Posterior cingulate gyrus (tissue), 11 donors: ENCODE results near the gene CCDC149.

Source experiments
- DNase-seq, 10 donors: peaks; one replicate each; pipeline versions ENCODE4 v3.0.0 to v3.0.0-alpha.2; 2020 to 2021; ENCODE audit warnings: mixed read lengths in 3 of 10
- intact Hi-C: fragments of 100-400 bp; cut with DNase I; formaldehyde crosslinking; loops from one replicate; pipeline ENCODE4 v1.15.1; 2023

The CCDC149 gene

GRCh38 chr4:24791043-24791442 is 121.8 kb downstream of the CCDC149 start:
- intact Hi-C loops: no loop called here
- DNase-seq: no peak

- no peak for DNase-seq
- intact Hi-C loops: no loop called here
These were observed 129.3 kb downstream of the CCDC149 start for GRCh38 chr4:24783506-24783905.

- DNase-seq: no peak
- intact Hi-C loops: no loop called here
These were observed 130.7 kb downstream of the CCDC149 start for GRCh38 chr4:24781999-24782745.

- intact Hi-C loops: no loop called here
These were observed 131.8 kb downstream of the CCDC149 start for GRCh38 chr4:24780936-24781495.

GRCh38 chr4:24778464-24779225 is 134.2 kb downstream of the CCDC149 start:
- DNase-seq: no peak
- intact Hi-C loops: no loop called here

More at GRCh38 chr4:24780936-24781495, 131.8 kb downstream of the CCDC149 start:
- DNase-seq: no peak

GRCh38 chr4:24777536-24778463 is 135.0 kb downstream of the CCDC149 start:
- no peak for DNase-seq
- intact Hi-C loops: no loop called here

- no peak for DNase-seq
- intact Hi-C loops: no loop called here
These were observed 137.1 kb downstream of the CCDC149 start for GRCh38 chr4:24775750-24776149.

GRCh38 chr4:24775032-24775605 is 137.7 kb downstream of the CCDC149 start:
- intact Hi-C loops: no loop called here
- no peak for DNase-seq

GRCh38 chr4:24774452-24774851 is 138.4 kb downstream of the CCDC149 start:
- intact Hi-C loops: no loop called here
- no peak for DNase-seq

- DNase-seq: no peak
- intact Hi-C loops: no loop called here
These were observed 139.9 kb downstream of the CCDC149 start for GRCh38 chr4:24772952-24773351.

GRCh38 chr4:24772061-24772705 is 140.7 kb downstream of the CCDC149 start:
- DNase-seq: no peak
- intact Hi-C loops: no loop called here

- DNase-seq: no peak
- intact Hi-C loops: no loop called here
These were observed 141.6 kb downstream of the CCDC149 start for GRCh38 chr4:24771241-24771640.

GRCh38 chr4:24770667-24771066 is 142.2 kb downstream of the CCDC149 start:
- intact Hi-C loops: no loop called here
- no peak for DNase-seq

GRCh38 chr4:24770032-24770584 is 142.7 kb downstream of the CCDC149 start:
- no peak for DNase-seq

GRCh38 chr4:24769571-24769970 is 143.3 kb downstream of the CCDC149 start:
- no peak for DNase-seq
- intact Hi-C loops: no loop called here

More at GRCh38 chr4:24770032-24770584, 142.7 kb downstream of the CCDC149 start:
- intact Hi-C loops: no loop called here

- no peak for DNase-seq
- intact Hi-C loops: no loop called here
These were observed 144.2 kb downstream of the CCDC149 start for GRCh38 chr4:24768604-24769003.

GRCh38 chr4:24768006-24768405 is 144.8 kb downstream of the CCDC149 start:
- intact Hi-C loops: no loop called here
- DNase-seq: no peak

GRCh38 chr4:24765376-24765988 is 147.4 kb downstream of the CCDC149 start:
- DNase-seq: no peak
- intact Hi-C loops: no loop called here

- no peak for DNase-seq
These were observed 148.5 kb downstream of the CCDC149 start for GRCh38 chr4:24764345-24764744.

More at GRCh38 chr4:24764345-24764744, 148.5 kb downstream of the CCDC149 start:
- intact Hi-C loops: no loop called here
